Measurements from ENCODE around the gene ARID1A. TPM values are rescaled to one million over a fixed set of nuclear protein-coding genes. Genes with fewer than 3 reads are reported as not detected.

ARID1A gene
- polyA plus RNA-seq, 1 donor (not counting 4 experiments of a cell fraction or from before 2014, with no cell fraction given): 10.2 TPM

DNA sequence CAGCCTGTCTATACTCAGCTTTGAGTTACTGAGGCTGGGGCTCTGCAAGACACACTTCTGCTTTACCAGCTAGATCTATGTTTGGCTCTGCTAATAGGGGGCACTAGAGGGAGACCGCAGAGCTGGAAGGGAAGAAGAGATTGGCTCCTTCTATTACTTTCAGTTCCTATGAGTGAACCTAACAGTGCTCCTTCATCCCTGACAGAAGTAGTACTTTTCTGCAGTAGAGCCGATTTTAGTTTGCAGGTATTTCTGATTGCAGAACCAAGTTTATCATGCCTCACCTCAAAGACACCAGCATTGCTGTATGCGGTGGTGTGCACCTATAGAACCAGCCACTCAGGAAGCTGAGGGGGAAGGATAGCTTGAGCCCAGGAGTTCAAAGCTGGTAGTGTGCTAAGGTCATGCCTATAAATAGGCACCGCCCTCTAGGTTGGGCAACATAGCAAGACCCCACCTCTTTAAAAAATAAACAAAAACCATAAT lies 125.0 kb downstream of the ARID1A start:
- dilution Hi-C loops (cut with MboI; ENCODE audit: extremely low pct_ligation_motif_present, low sequenced_read_pairs): no loop called here
- peaks cover 13% of the 10 kb centered on the region for H3K4me1 ChIP-seq (ENCODE audit: control insufficient read depth, extremely low read depth, insufficient read depth, low read length)
- no peak overlapping the region for H2AFZ ChIP-seq (ENCODE audit: control insufficient read depth, low read length)
- no peak overlapping the region for H3K9ac ChIP-seq (ENCODE audit: control insufficient read depth, extremely low read depth, insufficient read depth, low read length)
- no peaks in the 10 kb centered on the region for H3K9me1 ChIP-seq (ENCODE audit: control insufficient read depth, extremely low read depth, insufficient read depth, low read length)
- no peak overlapping the region for H3K27ac ChIP-seq (ENCODE audit: control insufficient read depth, insufficient read depth, low read length)
- H3K4me2 ChIP-seq (ENCODE audit: control insufficient read depth, extremely low read depth, insufficient read depth, low read depth, low read length): no peak overlapping the region
- H3K36me3 ChIP-seq (ENCODE audit: control insufficient read depth in 2 of 2, extremely low read depth in 1 of 2, insufficient read depth in 2 of 2, low read length in 2 of 2): no peaks in the 10 kb centered on the region
- no peaks in the 10 kb centered on the region for H3K27me3 ChIP-seq (ENCODE audit: control insufficient read depth, extremely low read depth, insufficient read depth, low read length)
- H3K9me3 ChIP-seq (ENCODE audit: control insufficient read depth, low read depth, low read length): no peaks in the 10 kb centered on the region
- TF ChIP-seq, protein P1, sequence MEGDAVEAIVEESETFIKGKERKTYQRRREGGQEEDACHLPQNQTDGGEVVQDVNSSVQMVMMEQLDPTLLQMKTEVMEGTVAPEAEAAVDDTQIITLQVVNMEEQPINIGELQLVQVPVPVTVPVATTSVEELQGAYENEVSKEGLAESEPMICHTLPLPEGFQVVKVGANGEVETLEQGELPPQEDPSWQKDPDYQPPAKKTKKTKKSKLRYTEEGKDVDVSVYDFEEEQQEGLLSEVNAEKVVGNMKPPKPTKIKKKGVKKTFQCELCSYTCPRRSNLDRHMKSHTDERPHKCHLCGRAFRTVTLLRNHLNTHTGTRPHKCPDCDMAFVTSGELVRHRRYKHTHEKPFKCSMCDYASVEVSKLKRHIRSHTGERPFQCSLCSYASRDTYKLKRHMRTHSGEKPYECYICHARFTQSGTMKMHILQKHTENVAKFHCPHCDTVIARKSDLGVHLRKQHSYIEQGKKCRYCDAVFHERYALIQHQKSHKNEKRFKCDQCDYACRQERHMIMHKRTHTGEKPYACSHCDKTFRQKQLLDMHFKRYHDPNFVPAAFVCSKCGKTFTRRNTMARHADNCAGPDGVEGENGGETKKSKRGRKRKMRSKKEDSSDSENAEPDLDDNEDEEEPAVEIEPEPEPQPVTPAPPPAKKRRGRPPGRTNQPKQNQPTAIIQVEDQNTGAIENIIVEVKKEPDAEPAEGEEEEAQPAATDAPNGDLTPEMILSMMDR (optimal IDR thresholded peaks at IDR 0.05 in 1 of 3, IDR thresholded peaks at IDR 0.05 in 1 of 3, conservative IDR thresholded peaks at IDR 0.05 in 1 of 3; ENCODE audit: extremely low read depth in 1 of 3, insufficient read depth in 2 of 3, low read length in 3 of 3): no peak
- no peak for TF ChIP-seq EZH2 (IDR thresholded peaks at IDR 0.05; ENCODE audit: low read length)
- H3K4me3 ChIP-seq (ENCODE audit: control insufficient read depth in 2 of 3, extremely low read depth in 1 of 3, insufficient read depth in 2 of 3, low read depth in 1 of 3, low read length in 3 of 3): no peak overlapping the region
- H4K20me1 ChIP-seq (ENCODE audit: control insufficient read depth, extremely low read depth, insufficient read depth, low read length): no peaks in the 10 kb centered on the region
- H3K79me2 ChIP-seq (ENCODE audit: control insufficient read depth, insufficient read depth, low read length): no peaks in the 10 kb centered on the region
- no peak for FAIRE-seq
- no peak for DNase-seq (ENCODE audit: low read depth, low spot score)

DNA sequence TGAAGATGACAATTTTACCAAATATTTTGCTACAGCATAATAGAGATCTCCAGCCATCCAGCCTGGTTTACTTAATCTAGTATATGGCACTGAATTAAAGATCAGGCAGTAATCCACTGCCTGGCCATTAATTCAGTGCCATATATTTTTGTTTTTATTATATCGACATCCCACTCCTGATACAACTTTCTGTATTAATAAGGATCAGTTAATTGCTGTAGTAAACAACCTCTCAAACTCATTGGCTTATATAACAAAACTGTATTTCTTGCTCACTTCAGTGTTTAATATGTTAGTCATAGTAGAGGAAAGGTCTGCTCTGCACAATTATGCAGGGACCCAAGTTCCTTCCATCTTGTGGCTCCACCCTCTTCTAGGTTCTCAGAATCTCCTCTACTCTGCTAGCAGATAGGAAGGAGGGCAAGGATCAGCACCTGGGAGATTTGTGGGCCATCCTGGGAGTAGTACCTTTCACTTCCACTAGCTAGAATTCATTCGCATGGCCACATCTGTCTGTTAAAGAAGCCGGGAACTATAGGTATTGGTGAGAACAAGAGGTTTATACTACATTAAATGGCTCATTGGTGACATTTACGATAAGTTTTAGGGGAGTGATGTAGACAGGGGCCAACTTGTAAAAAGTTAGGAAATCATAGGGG lies 127.1 kb downstream of the ARID1A start:
- no peak overlapping the region for H3K9ac ChIP-seq (ENCODE audit: control insufficient read depth, extremely low read depth, insufficient read depth, low read length)
- no peak overlapping the region for H3K27ac ChIP-seq (ENCODE audit: control insufficient read depth, insufficient read depth, low read length)
- no peaks in the 10 kb centered on the region for H3K9me1 ChIP-seq (ENCODE audit: control insufficient read depth, extremely low read depth, insufficient read depth, low read length)
- no peaks in the 10 kb centered on the region for H3K36me3 ChIP-seq (ENCODE audit: control insufficient read depth in 2 of 2, extremely low read depth in 1 of 2, insufficient read depth in 2 of 2, low read length in 2 of 2)
- peaks cover 10% of the 10 kb centered on the region for H3K79me2 ChIP-seq (ENCODE audit: control insufficient read depth, insufficient read depth, low read length)
- TF ChIP-seq EZH2 (IDR thresholded peaks at IDR 0.05; ENCODE audit: low read length): no peak
- TF ChIP-seq, protein P1 (optimal IDR thresholded peaks at IDR 0.05 in 1 of 3, IDR thresholded peaks at IDR 0.05 in 1 of 3, conservative IDR thresholded peaks at IDR 0.05 in 1 of 3; ENCODE audit: extremely low read depth in 1 of 3, insufficient read depth in 2 of 3, low read length in 3 of 3): no peak
- dilution Hi-C loops (cut with MboI; ENCODE audit: extremely low pct_ligation_motif_present, low sequenced_read_pairs): no loop called here
- FAIRE-seq (no peak), DNase-seq (ENCODE audit: low read depth, low spot score) (no peak)
- no peaks in the 10 kb centered on the region for H3K27me3 ChIP-seq (ENCODE audit: control insufficient read depth, extremely low read depth, insufficient read depth, low read length)
- peaks cover 23% of the 10 kb centered on the region for H3K4me1 ChIP-seq (ENCODE audit: control insufficient read depth, extremely low read depth, insufficient read depth, low read length)
- no peak overlapping the region for H2AFZ ChIP-seq (ENCODE audit: control insufficient read depth, low read length)
- H3K4me3 ChIP-seq (ENCODE audit: control insufficient read depth in 2 of 3, extremely low read depth in 1 of 3, insufficient read depth in 2 of 3, low read depth in 1 of 3, low read length in 3 of 3): no peak overlapping the region
- no peaks in the 10 kb centered on the region for H3K9me3 ChIP-seq (ENCODE audit: control insufficient read depth, low read depth, low read length)
- no peak overlapping the region for H3K4me2 ChIP-seq (ENCODE audit: control insufficient read depth, extremely low read depth, insufficient read depth, low read depth, low read length)
- no peaks in the 10 kb centered on the region for H4K20me1 ChIP-seq (ENCODE audit: control insufficient read depth, extremely low read depth, insufficient read depth, low read length)

All from keratinocyte (primary cell).